Spleen (tissue), 7 donors: ENCODE measurements around the gene CNOT6.

Experiments
- CTCF ChIP-seq, 11 experiments: fragments of 200-600 bp in 7 of 11; fragments of 450-650 bp in 4 of 11; sonication (generic) in 4 of 11; IDR thresholded peaks in 8 of 11; conservative IDR thresholded peaks in 3 of 11; 1 replicate in 7 of 11; 2 replicates in 4 of 11; pipeline versions ENCODE4 v1.4.0 to v1.8.0; 2016 to 2021; ENCODE audit warnings: antibody characterized with exemption in 11 of 11, inconsistent platforms in 4 of 11, mild to moderate bottlenecking in 1 of 11
- POLR2A ChIP-seq, 3 donors: fragments of 450-650 bp; IDR thresholded peaks; one replicate each; pipeline ENCODE4 v1.5.1; 2017; ENCODE audit warnings: antibody characterized with exemption in 3 of 3, mild to moderate bottlenecking in 1 of 3
- POLR2AphosphoS5 ChIP-seq, 3 donors: sonication (generic); formaldehyde crosslinking; IDR thresholded peaks; one replicate each; pipeline ENCODE4 v1.5.1; 2017; ENCODE audit warnings: antibody characterized with exemption in 3 of 3
- donor health status: DM: no; HTN: no; CAD: no; lungs with moderate emphysema.
- donor health status: DM: no; HTN: no; CAD: no.
- donor health status: DM: no; HTN: no; CAD: no.

- TF ChIP-seq CTCF (IDR thresholded peaks at IDR 0.05 in 8 of 11, conservative IDR thresholded peaks at IDR 0.05 in 3 of 11) (no peak), POLR2A (IDR thresholded peaks at IDR 0.05) (no peak), POLR2AphosphoS5 (IDR thresholded peaks at IDR 0.05) (no peak)
Observed at GRCh38 chr5:180595046-180595379, 100.8 kb downstream of the CNOT6 start.
